GM18867 (cell line): ENCODE results near the gene DCP1A.
"Not testable (repeated sequence)": the region's sequence is repeated elsewhere in the genome, so short reads cannot be mapped to it uniquely, and the experiment has no call there.

Experiments used
- ATAC-seq: cut with Tn5 transposase; IDR thresholded peaks from one replicate; pipeline ENCODE4 v1.9.1; 2021; ENCODE audit warnings: mild to moderate bottlenecking, moderate library complexity; ENCODE audit not compliant: unreplicated experiment

Gene DCP1A

GRCh38 chr3:53269888-53270880 lies 77.2 kb downstream of the DCP1A start:
- no peak for ATAC-seq

- not testable (repeated sequence) for ATAC-seq
These were observed 78.2 kb downstream of the DCP1A start for GRCh38 chr3:53269193-53269592.

GRCh38 chr3:53267766-53268165 lies 79.6 kb downstream of the DCP1A start:
- no peak for ATAC-seq

GRCh38 chr3:53264718-53265117 lies 82.6 kb downstream of the DCP1A start:
- ATAC-seq = no peak

GRCh38 chr3:53263907-53264306 lies 83.4 kb downstream of the DCP1A start:
- no peak for ATAC-seq

- ATAC-seq = no peak
These were observed 85.6 kb downstream of the DCP1A start for GRCh38 chr3:53261712-53262111.

- ATAC-seq = no peak
These were observed 87.0 kb downstream of the DCP1A start for GRCh38 chr3:53260286-53260785.

GRCh38 chr3:53259427-53260259 lies 87.7 kb downstream of the DCP1A start:
- ATAC-seq = no peak

GRCh38 chr3:53258600-53259426 lies 88.5 kb downstream of the DCP1A start:
- no peak for ATAC-seq

GRCh38 chr3:53257465-53257864 lies 89.9 kb downstream of the DCP1A start:
- no peak for ATAC-seq

- ATAC-seq = no peak
These were observed 90.7 kb downstream of the DCP1A start for GRCh38 chr3:53256704-53257055.

- ATAC-seq = peak; percentile 62
These were observed 91.3 kb downstream of the DCP1A start, which contains the start of gene TKT for GRCh38 chr3:53255775-53256703. TKT (minus strand) TSS chr3:53256022; CDS start chr3:53255942, 80 bp downstream.

GRCh38 chr3:53255423-53255774 lies 91.9 kb downstream of the DCP1A start:
- peak; percentile 44 for ATAC-seq

GRCh38 chr3:53254509-53255422 lies 92.6 kb downstream of the DCP1A start:
- peak; percentile 42 for ATAC-seq

GRCh38 chr3:53253707-53254508 lies 93.4 kb downstream of the DCP1A start:
- ATAC-seq = no peak

GRCh38 chr3:53252947-53253322 lies 94.4 kb downstream of the DCP1A start:
- not testable (repeated sequence) for ATAC-seq

- ATAC-seq = no peak
These were observed 95.0 kb downstream of the DCP1A start for GRCh38 chr3:53252096-53252946.
